ENCODE results near the gene METRN. TPM values are rescaled to one million over a fixed set of nuclear protein-coding genes. Genes with fewer than 3 reads are reported as not detected.

METRN gene
- polyA plus RNA-seq, 1 donor (not counting 4 experiments of a cell fraction or from before 2014, with no cell fraction given): 42.1 TPM

DNA sequence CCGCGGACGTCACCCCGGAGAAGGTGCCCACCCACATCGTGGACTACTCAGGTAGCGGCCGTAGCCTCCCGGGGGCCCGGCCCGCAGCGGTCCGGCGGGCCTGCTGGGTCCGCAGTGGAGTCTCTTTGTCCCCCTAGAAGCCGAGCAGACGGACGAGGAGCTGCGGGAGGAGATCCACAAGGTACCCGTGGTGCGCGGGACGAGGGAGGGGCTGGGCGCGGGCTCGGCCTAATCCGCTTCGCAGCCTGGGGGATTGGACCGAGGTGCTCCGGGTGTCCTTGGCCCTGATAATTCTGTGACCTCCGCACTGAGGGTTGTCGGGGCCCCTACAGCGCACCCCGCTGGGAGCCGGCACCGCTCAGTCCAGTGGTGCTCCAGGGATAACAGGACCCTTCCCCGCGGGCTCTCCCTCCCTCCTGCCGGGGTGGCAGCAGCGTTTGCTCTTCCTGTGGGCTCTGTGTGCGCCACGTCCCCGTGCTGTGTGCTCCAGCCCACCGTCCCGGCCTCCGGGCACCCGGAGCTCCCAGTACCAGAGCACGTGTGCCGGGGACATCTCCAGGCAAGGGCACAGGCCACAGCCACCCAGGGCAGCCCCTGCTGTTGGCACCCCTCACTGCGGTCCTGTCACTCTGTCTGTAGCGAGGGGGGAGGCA is 46.3 kb upstream of the METRN start:
- no peaks in the 10 kb centered on the region for H3K27me3 ChIP-seq (ENCODE audit: control insufficient read depth, extremely low read depth, insufficient read depth, low read length)
- H3K4me3 ChIP-seq (ENCODE audit: control insufficient read depth in 2 of 3, extremely low read depth in 1 of 3, insufficient read depth in 2 of 3, low read depth in 1 of 3, low read length in 3 of 3): peak overlapping the region; percentile 68 to 99 (median 85)
- peak overlapping the region; percentile 81 for H3K9ac ChIP-seq (ENCODE audit: control insufficient read depth, extremely low read depth, insufficient read depth, low read length)
- DNase-seq (ENCODE audit: low read depth, low spot score): no peak
- H3K79me2 ChIP-seq (ENCODE audit: control insufficient read depth, insufficient read depth, low read length): peaks cover 28% of the 10 kb centered on the region
- peaks cover 10% of the 10 kb centered on the region for H3K4me1 ChIP-seq (ENCODE audit: control insufficient read depth, extremely low read depth, insufficient read depth, low read length)
- no peak for FAIRE-seq
- H3K9me3 ChIP-seq (ENCODE audit: control insufficient read depth, low read depth, low read length): no peaks in the 10 kb centered on the region
- peak overlapping the region; percentile 83 for H3K4me2 ChIP-seq (ENCODE audit: control insufficient read depth, extremely low read depth, insufficient read depth, low read depth, low read length)
- H3K9me1 ChIP-seq (ENCODE audit: control insufficient read depth, extremely low read depth, insufficient read depth, low read length): no peaks in the 10 kb centered on the region
- H3K36me3 ChIP-seq (ENCODE audit: control insufficient read depth in 2 of 2, extremely low read depth in 1 of 2, insufficient read depth in 2 of 2, low read length in 2 of 2): peaks cover 18 to 27% of the 10 kb centered on the region in 2 experiments
- no peak overlapping the region for H2AFZ ChIP-seq (ENCODE audit: control insufficient read depth, low read length)
- dilution Hi-C loops (cut with MboI; ENCODE audit: extremely low pct_ligation_motif_present, low sequenced_read_pairs): no loop called here
- TF ChIP-seq, protein P1, sequence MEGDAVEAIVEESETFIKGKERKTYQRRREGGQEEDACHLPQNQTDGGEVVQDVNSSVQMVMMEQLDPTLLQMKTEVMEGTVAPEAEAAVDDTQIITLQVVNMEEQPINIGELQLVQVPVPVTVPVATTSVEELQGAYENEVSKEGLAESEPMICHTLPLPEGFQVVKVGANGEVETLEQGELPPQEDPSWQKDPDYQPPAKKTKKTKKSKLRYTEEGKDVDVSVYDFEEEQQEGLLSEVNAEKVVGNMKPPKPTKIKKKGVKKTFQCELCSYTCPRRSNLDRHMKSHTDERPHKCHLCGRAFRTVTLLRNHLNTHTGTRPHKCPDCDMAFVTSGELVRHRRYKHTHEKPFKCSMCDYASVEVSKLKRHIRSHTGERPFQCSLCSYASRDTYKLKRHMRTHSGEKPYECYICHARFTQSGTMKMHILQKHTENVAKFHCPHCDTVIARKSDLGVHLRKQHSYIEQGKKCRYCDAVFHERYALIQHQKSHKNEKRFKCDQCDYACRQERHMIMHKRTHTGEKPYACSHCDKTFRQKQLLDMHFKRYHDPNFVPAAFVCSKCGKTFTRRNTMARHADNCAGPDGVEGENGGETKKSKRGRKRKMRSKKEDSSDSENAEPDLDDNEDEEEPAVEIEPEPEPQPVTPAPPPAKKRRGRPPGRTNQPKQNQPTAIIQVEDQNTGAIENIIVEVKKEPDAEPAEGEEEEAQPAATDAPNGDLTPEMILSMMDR (optimal IDR thresholded peaks at IDR 0.05 in 1 of 3, IDR thresholded peaks at IDR 0.05 in 1 of 3, conservative IDR thresholded peaks at IDR 0.05 in 1 of 3; ENCODE audit: extremely low read depth in 1 of 3, insufficient read depth in 2 of 3, low read length in 3 of 3): no peak
- no peak for TF ChIP-seq EZH2 (IDR thresholded peaks at IDR 0.05; ENCODE audit: low read length)
- H3K27ac ChIP-seq (ENCODE audit: control insufficient read depth, insufficient read depth, low read length): peak overlapping the region; percentile 58
- no peaks in the 10 kb centered on the region for H4K20me1 ChIP-seq (ENCODE audit: control insufficient read depth, extremely low read depth, insufficient read depth, low read length)

GRCh38 chr16:669666-670065 is 45.3 kb upstream of the METRN start:
- Histone ChIP-seq H3K4me3 (ENCODE audit: control insufficient read depth in 2 of 3, extremely low read depth in 1 of 3, insufficient read depth in 2 of 3, low read depth in 1 of 3, low read length in 3 of 3) (no peak overlapping the region), H2AFZ (ENCODE audit: control insufficient read depth, low read length) (no peak overlapping the region), H3K27me3 (ENCODE audit: control insufficient read depth, extremely low read depth, insufficient read depth, low read length) (no peaks in the 10 kb centered on the region), H3K4me1 (ENCODE audit: control insufficient read depth, extremely low read depth, insufficient read depth, low read length) (peaks cover 10% of the 10 kb centered on the region), H3K79me2 (ENCODE audit: control insufficient read depth, insufficient read depth, low read length) (peaks cover 28% of the 10 kb centered on the region), H3K9me3 (ENCODE audit: control insufficient read depth, low read depth, low read length) (no peaks in the 10 kb centered on the region), H3K9me1 (ENCODE audit: control insufficient read depth, extremely low read depth, insufficient read depth, low read length) (no peaks in the 10 kb centered on the region), H3K36me3 (ENCODE audit: control insufficient read depth in 2 of 2, extremely low read depth in 1 of 2, insufficient read depth in 2 of 2, low read length in 2 of 2) (peaks cover 18 to 33% of the 10 kb centered on the region in 2 experiments), H4K20me1 (ENCODE audit: control insufficient read depth, extremely low read depth, insufficient read depth, low read length) (no peaks in the 10 kb centered on the region), H3K27ac (ENCODE audit: control insufficient read depth, insufficient read depth, low read length) (no peak overlapping the region), H3K4me2 (ENCODE audit: control insufficient read depth, extremely low read depth, insufficient read depth, low read depth, low read length) (peak overlapping the region; percentile 83), H3K9ac (ENCODE audit: control insufficient read depth, extremely low read depth, insufficient read depth, low read length) (no peak overlapping the region)
- dilution Hi-C loops (cut with MboI; ENCODE audit: extremely low pct_ligation_motif_present, low sequenced_read_pairs): no loop called here
- no peak for FAIRE-seq
- TF ChIP-seq, protein P1 (optimal IDR thresholded peaks at IDR 0.05 in 1 of 3, IDR thresholded peaks at IDR 0.05 in 1 of 3, conservative IDR thresholded peaks at IDR 0.05 in 1 of 3; ENCODE audit: extremely low read depth in 1 of 3, insufficient read depth in 2 of 3, low read length in 3 of 3): no peak
- TF ChIP-seq EZH2 (IDR thresholded peaks at IDR 0.05; ENCODE audit: low read length): no peak
- DNase-seq (ENCODE audit: low read depth, low spot score): no peak
